Right lobe of liver (tissue), 6 donors: ENCODE data around the gene ELOB. TPM values are rescaled to one million over a fixed set of nuclear protein-coding genes. Genes with fewer than 3 reads are reported as not detected.

Source experiments
- ATAC-seq, 4 donors: fragments of 200-7000 bp; cut with Tn5 transposase; one replicate each; pipeline ENCODE4 v1.9.1; 2020; ENCODE audit warnings: mild to moderate bottlenecking in 4 of 4, moderate library complexity in 4 of 4
- DNase-seq, 3 donors: peaks; one replicate each; pipeline ENCODE4 v3.0.0-alpha.2; 2020
- H3K27ac ChIP-seq, 3 donors: fragments of 200-600 bp; one replicate each; pipeline ENCODE4 v1.8.0; 2022
- H3K27me3 ChIP-seq, 2 donors: fragments of 200-600 bp; one replicate each; pipeline ENCODE4 v1.8.0; 2022
- H3K36me3 ChIP-seq, 4 donors: fragments of 200-600 bp; sonication (generic) in 1 of 4; one replicate each; pipeline versions ENCODE4 v1.5.1 to v1.8.0; 2017 to 2022; ENCODE audit warnings: control low read depth in 1 of 4
- H3K4me1 ChIP-seq, 4 donors: fragments of 200-600 bp; sonication (generic) in 1 of 4; one replicate each; pipeline versions ENCODE4 v1.5.1 to v1.8.0; 2017 to 2022; ENCODE audit warnings: control low read depth in 1 of 4
- H3K4me3 ChIP-seq, 3 donors: fragments of 200-600 bp; one replicate each; pipeline ENCODE4 v1.8.0; 2022
- H3K9me3 ChIP-seq, 4 donors: fragments of 200-600 bp; sonication (generic) in 1 of 4; one replicate each; pipeline versions ENCODE4 v1.5.1 to v1.8.0; 2017 to 2022; ENCODE audit warnings: control low read depth in 1 of 4
- POLR2A ChIP-seq: fragments of 450-650 bp; IDR thresholded peaks from one replicate; pipeline ENCODE4 v1.6.1; 2017; ENCODE audit warnings: antibody characterized with exemption, mild to moderate bottlenecking
- WGBS: methylation state at CpG from one replicate; pipeline ENCODE4 v1.1.6; 2018; ENCODE audit warnings: low coverage, low lambda C conversion rate; ENCODE audit not compliant: insufficient coverage; ENCODE audit errors: missing lambda C conversion rate; 5-methylcytosine and 5-hydroxymethylcytosine counted together
- intact Hi-C, 2 donors: fragments of 100-400 bp; cut with DNase I; formaldehyde crosslinking; loops; one replicate each; pipeline versions ENCODE4 v1.11.2 to v1.14.1; 2022
- total RNA-seq, 6 experiments: library from RNA; depleted of rRNA in 2 of 6; stranded (reverse); fragments of >200 nt in 2 of 6; fragmentation: NEBNext Ultra II Directional in 3 of 6; extraction: Animal tissue kit (Norgen Biotek cat#: 25700) in 3 of 6; gene quantifications; one replicate each; pipeline versions ENCODE4 v1.1.0 to v1.2.4, GENCODE V29; 2016 to 2023
- TF ChIP-seq, protein P1 (sequence below), 4 donors: fragments of 200-600 bp in 3 of 4; fragments of 450-650 bp in 1 of 4; IDR thresholded peaks; one replicate each; pipeline versions ENCODE4 v1.5.1 to v1.8.0; 2016 to 2022; ENCODE audit warnings: antibody characterized with exemption in 4 of 4, mild to moderate bottlenecking in 2 of 4
- donor health status: DM: no; HTN: yes; CAD: no.
- donor health status: DM: no; HTN: no; CAD: no.
- donor health status: DM: no; HTN: no; CAD: no.
- donor health status: DM: no; HTN: yes; CAD: no.
- donor health status: DM: no; HTN: yes; CAD: no.

Gene ELOB
- total RNA-seq, 6 experiments from 2014 or later: 97.5 to 521 (median 122) TPM

DNA sequence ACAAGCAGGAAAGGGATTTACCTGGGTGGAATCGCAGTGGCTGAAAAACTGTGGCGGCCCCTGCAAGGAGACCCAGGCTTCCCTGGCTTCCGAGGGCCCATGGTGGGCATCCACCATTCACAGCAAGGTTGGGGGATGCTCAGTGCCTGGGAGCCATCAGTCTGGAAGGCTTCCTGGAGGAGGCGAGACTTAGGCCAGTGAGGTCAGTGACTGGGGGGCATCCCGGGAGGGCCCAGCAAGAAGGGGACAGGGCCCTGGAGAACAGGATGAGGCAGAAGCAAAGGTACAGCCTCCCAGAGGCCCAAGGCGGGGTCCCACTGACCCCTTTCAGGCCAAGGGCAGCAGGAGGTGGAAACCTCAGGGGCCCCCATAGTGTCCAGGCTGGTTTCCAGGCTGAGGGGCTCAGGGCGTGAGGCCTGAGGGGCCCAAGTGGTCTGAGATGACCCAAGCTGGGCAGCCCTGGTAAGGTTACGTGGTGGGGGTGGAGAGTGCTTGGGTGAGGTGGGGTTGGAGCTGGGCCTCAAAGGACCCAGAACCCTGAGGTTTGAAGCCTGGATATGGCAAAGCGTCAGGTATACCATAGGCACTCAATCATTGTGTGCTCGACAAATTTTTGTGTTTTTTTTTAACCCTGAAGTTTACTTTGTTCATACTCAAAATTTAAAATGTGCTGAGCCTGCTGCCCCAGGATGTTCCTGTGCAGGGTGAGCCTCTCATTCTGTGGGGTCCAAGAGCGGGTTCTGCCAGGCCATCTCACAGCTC, 40.4 kb downstream of the ELOB start:
- Histone ChIP-seq H3K27ac (no peak overlapping the region), H3K27me3 (no peaks in the 10 kb centered on the region), H3K36me3 (no peaks in the 10 kb centered on the region), H3K9me3 (no peaks in the 10 kb centered on the region), H3K4me3 (no peak overlapping the region), H3K4me1 (no peaks in the 10 kb centered on the region)
- WGBS: 83% methylated on average over 6 of the region's 11 CpGs
- TF ChIP-seq, protein P1, sequence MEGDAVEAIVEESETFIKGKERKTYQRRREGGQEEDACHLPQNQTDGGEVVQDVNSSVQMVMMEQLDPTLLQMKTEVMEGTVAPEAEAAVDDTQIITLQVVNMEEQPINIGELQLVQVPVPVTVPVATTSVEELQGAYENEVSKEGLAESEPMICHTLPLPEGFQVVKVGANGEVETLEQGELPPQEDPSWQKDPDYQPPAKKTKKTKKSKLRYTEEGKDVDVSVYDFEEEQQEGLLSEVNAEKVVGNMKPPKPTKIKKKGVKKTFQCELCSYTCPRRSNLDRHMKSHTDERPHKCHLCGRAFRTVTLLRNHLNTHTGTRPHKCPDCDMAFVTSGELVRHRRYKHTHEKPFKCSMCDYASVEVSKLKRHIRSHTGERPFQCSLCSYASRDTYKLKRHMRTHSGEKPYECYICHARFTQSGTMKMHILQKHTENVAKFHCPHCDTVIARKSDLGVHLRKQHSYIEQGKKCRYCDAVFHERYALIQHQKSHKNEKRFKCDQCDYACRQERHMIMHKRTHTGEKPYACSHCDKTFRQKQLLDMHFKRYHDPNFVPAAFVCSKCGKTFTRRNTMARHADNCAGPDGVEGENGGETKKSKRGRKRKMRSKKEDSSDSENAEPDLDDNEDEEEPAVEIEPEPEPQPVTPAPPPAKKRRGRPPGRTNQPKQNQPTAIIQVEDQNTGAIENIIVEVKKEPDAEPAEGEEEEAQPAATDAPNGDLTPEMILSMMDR (IDR thresholded peaks at IDR 0.05): no peak
- no peak for TF ChIP-seq POLR2A
- ATAC-seq (no peak), DNase-seq (peak in 1 of 3 donors; percentile 31)
- intact Hi-C loops: no loop called here

DNA sequence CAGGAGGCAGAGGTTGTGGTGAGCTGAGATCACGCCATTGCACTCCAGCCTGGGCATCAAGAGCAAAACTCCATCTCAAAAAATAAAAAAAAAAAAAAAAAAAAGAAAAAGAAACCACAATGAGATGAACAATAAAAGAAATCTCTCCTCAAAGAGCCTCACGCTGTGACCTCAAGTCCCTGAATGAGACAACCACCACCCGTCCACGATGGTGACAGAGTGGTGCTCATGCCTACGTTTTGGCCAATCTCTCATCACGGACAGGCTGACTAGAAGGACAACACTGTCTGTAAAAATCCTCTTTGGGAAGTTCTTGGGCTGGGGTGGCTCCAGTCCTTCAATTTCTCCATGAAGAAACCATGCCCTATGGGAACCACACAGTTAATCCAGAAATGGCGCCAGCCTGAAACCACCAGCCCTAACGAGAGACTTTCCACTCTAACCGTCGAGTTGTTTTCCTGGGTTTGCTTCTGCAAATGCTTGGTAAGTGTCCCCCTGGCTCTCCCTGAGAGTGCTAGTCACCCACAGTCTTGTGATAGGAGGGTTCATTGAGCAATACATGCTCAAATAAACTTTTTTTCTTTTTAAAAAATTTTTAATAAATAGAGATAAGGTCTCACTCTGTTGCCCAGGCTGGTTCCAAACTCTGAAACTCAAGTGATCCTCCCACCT, 42.1 kb downstream of the ELOB start:
- Histone ChIP-seq H3K36me3 (no peaks in the 10 kb centered on the region), H3K9me3 (no peaks in the 10 kb centered on the region), H3K4me3 (no peak overlapping the region), H3K27ac (no peak overlapping the region), H3K4me1 (no peaks in the 10 kb centered on the region), H3K27me3 (no peaks in the 10 kb centered on the region)
- intact Hi-C loops: no loop called here
- no peak for TF ChIP-seq POLR2A
- TF ChIP-seq, protein P1 (IDR thresholded peaks at IDR 0.05): no peak
- 64% methylated on average over 10 of the region's 10 CpGs for WGBS
- ATAC-seq (no peak), DNase-seq (no peak)

DNA sequence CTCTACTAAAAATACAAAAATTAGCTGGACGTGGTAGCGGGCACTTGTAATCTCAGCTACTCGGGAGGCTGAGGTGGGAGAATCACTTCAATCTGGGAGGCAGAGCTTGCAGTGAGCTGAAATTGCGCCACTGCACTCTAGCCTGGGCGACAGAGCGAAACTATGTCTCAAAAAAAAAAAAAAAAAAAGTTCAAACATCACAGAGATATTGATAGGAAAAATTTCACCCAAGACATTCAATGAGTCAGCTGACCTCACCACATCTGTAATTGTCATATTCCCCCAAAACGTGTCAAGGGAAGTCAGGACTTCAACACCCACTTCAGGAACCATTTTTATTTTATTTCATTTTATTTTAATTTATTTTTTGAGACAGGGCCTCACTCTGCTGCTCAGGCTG, 49.0 kb downstream of the ELOB start:
- ATAC-seq: no peak
- Histone ChIP-seq H3K9me3 (no peaks in the 10 kb centered on the region), H3K4me1 (no peaks in the 10 kb centered on the region), H3K36me3 (no peaks in the 10 kb centered on the region), H3K4me3 (no peak overlapping the region), H3K27ac (no peak overlapping the region), H3K27me3 (no peaks in the 10 kb centered on the region)
- no peak for TF ChIP-seq POLR2A
- TF ChIP-seq, protein P1 (IDR thresholded peaks at IDR 0.05): no peak
- 71% methylated on average over 6 of the region's 7 CpGs for WGBS
- intact Hi-C loops: no loop called here
- no peak for DNase-seq

DNA sequence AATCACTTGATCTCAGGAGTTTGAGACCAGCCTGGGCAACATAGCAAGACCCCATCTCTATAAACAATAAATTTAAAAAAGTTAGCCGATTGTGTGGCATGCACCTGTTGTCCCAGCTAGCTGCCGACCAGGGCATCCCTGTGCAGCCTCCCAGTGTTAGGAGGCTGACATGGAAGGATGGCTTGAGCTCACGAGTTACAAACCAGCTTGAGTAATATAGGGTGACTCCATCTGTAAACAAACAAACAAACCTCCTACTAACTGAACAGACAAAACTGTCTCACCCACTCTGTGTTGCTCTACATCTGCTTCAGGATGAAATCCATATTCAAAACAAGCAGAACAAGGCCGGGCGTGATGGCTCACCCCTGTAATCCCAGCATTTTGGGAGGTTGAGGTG, 50.2 kb downstream of the ELOB start:
- no peak for DNase-seq
- 84% methylated on average over 4 of the region's 5 CpGs for WGBS

More for the DNA sequence above, 50.2 kb downstream of the ELOB start:
- no peak overlapping the region for H3K27ac ChIP-seq
- TF ChIP-seq, protein P1 (IDR thresholded peaks at IDR 0.05): no peak
- no peak for TF ChIP-seq POLR2A
- ATAC-seq: no peak
- H3K4me1 ChIP-seq: no peaks in the 10 kb centered on the region
- H3K4me3 ChIP-seq: no peak overlapping the region
- H3K27me3 ChIP-seq: no peaks in the 10 kb centered on the region
- intact Hi-C loops: no loop called here
- no peaks in the 10 kb centered on the region for H3K9me3 ChIP-seq
- H3K36me3 ChIP-seq: no peaks in the 10 kb centered on the region
